H1 (cell line): ENCODE results near the gene BASP1. TPM values are rescaled to one million over a fixed set of nuclear protein-coding genes. Genes with fewer than 3 reads are reported as not detected.

Source experiments
- CTCF ChIA-PET: fragments of 300-600 bp; sonication (Branson Sonifier 250); formaldehyde crosslinking; loops from one replicate; lab custom pipeline; 2021; ENCODE audit not compliant: partially characterized antibody; lab: Charles Lee
- POLR2A ChIA-PET: fragments of 300-600 bp; sonication (Branson Sonifier 250); formaldehyde crosslinking; loops from one replicate; lab custom pipeline; 2021; ENCODE audit warnings: inconsistent platforms; ENCODE audit not compliant: partially characterized antibody; lab: Charles Lee
- DNase-seq, 2 experiments: peaks; one replicate each; pipeline versions ENCODE4 v3.0.0 to v3.0.0-alpha.2; 2010 to 2022; ENCODE audit warnings: low spot score in 2 of 2, low read depth in 1 of 2, mixed read lengths in 1 of 2
- FAIRE-seq: peaks from 2 replicates; lab custom pipeline; 2011; peaks lifted over from hg19 to GRCh38; lab: Jason Lieb, UNC
- H2AFZ ChIP-seq: 2 replicates; pipeline ENCODE4 v1.8.1; 2012; ENCODE audit warnings: low read length, inconsistent platforms
- H2AK5ac ChIP-seq: 2 replicates; pipeline ENCODE4 v1.6.1; 2013; ENCODE audit warnings: low read depth, low read length
- H2BK120ac ChIP-seq: replicated peaks from 2 replicates; pipeline ENCODE3; 2013; ENCODE audit warnings: low read depth, low read length, inconsistent platforms
- H2BK12ac ChIP-seq: 2 replicates; pipeline ENCODE4 v1.6.1; 2013; ENCODE audit warnings: low read depth, low read length
- H2BK15ac ChIP-seq: 2 replicates; pipeline ENCODE4 v1.6.1; 2013; ENCODE audit warnings: low read length
- H2BK20ac ChIP-seq: 2 replicates; pipeline ENCODE4 v1.6.1; 2013; ENCODE audit warnings: low read length
- H2BK5ac ChIP-seq: 2 replicates; pipeline ENCODE4 v1.6.1; 2013; ENCODE audit warnings: low read depth, low read length
- H3K14ac ChIP-seq: 2 replicates; pipeline ENCODE4 v1.6.1; 2013; ENCODE audit warnings: inconsistent platforms; ENCODE audit not compliant: insufficient read length
- H3K18ac ChIP-seq: 2 replicates; pipeline ENCODE4 v1.6.1; 2013; ENCODE audit warnings: low read length; ENCODE audit errors: extremely low read depth
- H3K23ac ChIP-seq: 2 replicates; pipeline ENCODE4 v1.6.1; 2013; ENCODE audit warnings: inconsistent platforms; ENCODE audit not compliant: insufficient read length
- H3K23me2 ChIP-seq: 2 replicates; pipeline ENCODE4 v1.6.1; 2013; ENCODE audit warnings: low read depth, low read length
- H3K27ac ChIP-seq: 2 replicates; pipeline ENCODE4 v1.6.1; 2011; ENCODE audit warnings: low read depth, low read length, inconsistent platforms
- H3K27me3 ChIP-seq, 4 experiments: replicated peaks in 1 of 4; 1 replicate in 1 of 4; 2 replicates in 3 of 4; pipeline versions ENCODE4 v1.6.1 to v1.8.1; 2011 to 2013; ENCODE audit warnings: low read length in 3 of 4, mild to moderate bottlenecking in 3 of 4, inconsistent platforms in 2 of 4, mixed read lengths in 2 of 4, moderate library complexity in 1 of 4; ENCODE audit not compliant: control insufficient read depth in 3 of 4, insufficient read depth in 3 of 4; ENCODE audit errors: extremely low read depth in 1 of 4
- H3K36me3 ChIP-seq, 4 experiments: 2 replicates each; pipeline versions ENCODE4 v1.6.1 to v1.8.1; 2011 to 2013; ENCODE audit warnings: mild to moderate bottlenecking in 4 of 4, low read length in 3 of 4, moderate library complexity in 2 of 4, control low read depth in 1 of 4, inconsistent platforms in 1 of 4; ENCODE audit not compliant: insufficient read depth in 4 of 4, control insufficient read depth in 2 of 4
- H3K4ac ChIP-seq: replicated peaks from 2 replicates; pipeline ENCODE3; 2013; ENCODE audit warnings: low read length, low read depth, mixed read lengths, inconsistent platforms; ENCODE audit not compliant: insufficient read length
- H3K4me1 ChIP-seq, 4 experiments: replicated peaks in 1 of 4; 1 replicate in 1 of 4; 2 replicates in 3 of 4; pipeline versions ENCODE4 v1.6.1 to v1.8.1; 2011 to 2013; ENCODE audit warnings: low read length in 3 of 4, inconsistent platforms in 2 of 4, mixed read lengths in 1 of 4; ENCODE audit not compliant: insufficient read depth in 4 of 4, control insufficient read depth in 3 of 4
- H3K4me2 ChIP-seq, 2 experiments: 2 replicates each; pipeline versions ENCODE4 v1.6.1 to v1.8.1; 2011 to 2013; ENCODE audit warnings: low read depth in 2 of 2, low read length in 2 of 2, control low read depth in 1 of 2, inconsistent platforms in 1 of 2, mild to moderate bottlenecking in 1 of 2; ENCODE audit not compliant: insufficient read depth in 1 of 2
- H3K4me3 ChIP-seq, 4 experiments: fragments of 200-600, 300-600 bp in 1 of 4; sonication (generic), shearing (Covaris generic), sonication (Bioruptor Twin) in 1 of 4; 2 replicates each; pipeline versions ENCODE4 v1.5.1 to v1.8.1; 2011 to 2016; ENCODE audit warnings: low read length in 4 of 4, low read depth in 3 of 4, control low read depth in 2 of 4, inconsistent platforms in 2 of 4, mild to moderate bottlenecking in 2 of 4, mixed read lengths in 1 of 4, moderate library complexity in 1 of 4; ENCODE audit not compliant: insufficient read depth in 2 of 4; ENCODE audit errors: extremely low read depth in 1 of 4
- H3K56ac ChIP-seq: replicated peaks from 2 replicates; pipeline ENCODE3; 2013; ENCODE audit warnings: low read depth, mild to moderate bottlenecking, mixed read lengths, low read length, inconsistent platforms; ENCODE audit not compliant: insufficient read length
- H3K79me1 ChIP-seq: 2 replicates; pipeline ENCODE4 v1.6.1; 2013; ENCODE audit warnings: low read depth, low read length, control low read depth
- H3K79me2 ChIP-seq, 2 experiments: 2 replicates each; pipeline versions ENCODE4 v1.6.1 to v1.8.1; 2012 to 2013; ENCODE audit warnings: low read length in 2 of 2, mild to moderate bottlenecking in 2 of 2, inconsistent platforms in 1 of 2; ENCODE audit not compliant: insufficient read depth in 2 of 2, control insufficient read depth in 1 of 2
- H3K9ac ChIP-seq, 4 experiments: replicated peaks in 1 of 4; 1 replicate in 1 of 4; 2 replicates in 3 of 4; pipeline versions ENCODE4 v1.6.1 to v1.8.1; 2011 to 2013; ENCODE audit warnings: low read depth in 3 of 4, low read length in 3 of 4, control low read depth in 2 of 4, mild to moderate bottlenecking in 2 of 4, moderate library complexity in 2 of 4, inconsistent platforms in 1 of 4; ENCODE audit errors: extremely low read depth in 1 of 4
- H3K9me3 ChIP-seq, 2 experiments: 2 replicates each; pipeline versions ENCODE4 v1.6.1 to v1.8.1; 2012 to 2013; ENCODE audit warnings: mild to moderate bottlenecking in 2 of 2, moderate library complexity in 2 of 2, control low read depth in 1 of 2, inconsistent platforms in 1 of 2, low read depth in 1 of 2, low read length in 1 of 2, mixed read lengths in 1 of 2; ENCODE audit not compliant: insufficient read depth in 2 of 2
- H4K20me1 ChIP-seq, 2 experiments: replicated peaks in 1 of 2; 2 replicates each; pipeline versions ENCODE3 to v1.8.1; 2011 to 2013; ENCODE audit warnings: inconsistent platforms in 2 of 2, low read length in 2 of 2, mild to moderate bottlenecking in 1 of 2; ENCODE audit not compliant: insufficient read depth in 2 of 2, control insufficient read depth in 1 of 2
- H4K5ac ChIP-seq: 2 replicates; pipeline ENCODE4 v1.6.1; 2013; ENCODE audit warnings: low read length, low read depth, mixed read lengths, inconsistent platforms; ENCODE audit not compliant: insufficient read length
- H4K8ac ChIP-seq: 2 replicates; pipeline ENCODE4 v1.8.0; 2013; ENCODE audit warnings: mild to moderate bottlenecking, moderate library complexity, low read length, inconsistent platforms; ENCODE audit not compliant: insufficient read depth; ENCODE audit errors: extremely low read depth
- H4K91ac ChIP-seq: replicated peaks from 2 replicates; pipeline ENCODE3; 2013; ENCODE audit warnings: low read length, mixed read lengths, inconsistent platforms; ENCODE audit not compliant: insufficient read length
- SRF ChIP-seq: IDR thresholded peaks from 2 replicates; pipeline ENCODE4 v1.6.1; 2011; ENCODE audit warnings: mild to moderate bottlenecking, low read depth, low read length, moderate library complexity
- WGBS, 2 experiments: shearing (Covaris generic) in 1 of 2; methylation state at CpG; one replicate each; pipeline versions ENCODE4 v1.1.6 to v1.1.7; 2013 to 2015; ENCODE audit warnings: low lambda C conversion rate in 2 of 2, mixed read lengths in 2 of 2, inconsistent platforms in 1 of 2, low coverage in 1 of 2, missing lambda C conversion rate in 1 of 2; ENCODE audit not compliant: insufficient replicate concordance in 2 of 2, insufficient coverage in 1 of 2, insufficient read length in 1 of 2; ENCODE audit errors: extremely low coverage in 1 of 2, missing lambda C conversion rate in 1 of 2; 5-methylcytosine and 5-hydroxymethylcytosine counted together
- polyA plus RNA-seq, 7 experiments: library from polyadenylated mRNA; depleted of rRNA in 3 of 7; stranded (reverse) in 5 of 7; unstranded in 2 of 7; fragments of >200 nt in 5 of 7; fragments of 200-250 nt in 2 of 7; gene quantifications; 1 replicate in 5 of 7; 2 replicates in 1 of 7; 4 replicates in 1 of 7; pipeline versions ENCODE4 v1.2.1 to v1.2.3, GENCODE V29; 2011 to 2013; ENCODE audit warnings: missing spikeins in 2 of 7, mixed read lengths in 2 of 7
- total RNA-seq: library from RNA; stranded (reverse); fragmentation: NEBNext Ultra II Directional; extraction: Animal tissue kit (Norgen Biotek cat#: 25700); gene quantifications from 2 replicates; pipeline ENCODE4 v1.2.1, GENCODE V29; 2021
- TF ChIP-seq, protein P1 (sequence below): IDR thresholded peaks from 2 replicates; pipeline ENCODE4 v1.6.1; 2012; ENCODE audit warnings: low read length, inconsistent platforms

BASP1 gene
- total and polyA plus RNA-seq, 2 of the 8 experiments (the other 6 are each of a cell fraction or from before 2014, with no cell fraction given), result 95.2 to 104 TPM

DNA sequence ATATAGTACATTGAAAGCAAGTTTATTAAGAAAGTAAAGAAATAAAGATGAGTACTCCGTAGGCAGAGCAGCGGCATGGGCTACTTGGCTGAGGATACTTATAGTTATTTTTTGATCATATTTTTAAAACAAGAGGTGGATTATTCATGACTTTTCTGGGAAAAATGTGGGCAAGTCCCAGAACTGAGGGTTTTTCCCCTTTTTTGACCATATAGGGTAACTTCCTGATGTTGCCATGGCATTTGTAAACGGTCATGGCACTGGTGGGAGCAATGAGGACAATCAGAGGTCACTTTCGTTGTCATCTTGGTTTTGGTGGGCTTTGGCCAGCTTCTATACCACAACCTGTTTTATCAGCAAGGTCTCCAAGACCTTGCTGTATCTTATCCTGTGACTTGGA, 5.2 kb upstream of the BASP1 start:
- Histone ChIP-seq H3K4ac (no peak overlapping the region), H2BK120ac (no peak overlapping the region), H3K56ac (no peak overlapping the region), H3K36me3 (peaks cover 0 to 3% (median 0%) of the 10 kb centered on the region in 4 experiments; a peak in 1 of 8 replicates), H3K14ac (no peak overlapping the region), H3K18ac (no peak overlapping the region), H3K4me3 (no peak overlapping the region), H3K23me2 (peaks cover 5% of the 10 kb centered on the region; the same call in 1 of the 2 replicates), H3K79me2 (no peaks in the 10 kb centered on the region), H2AK5ac (no peak overlapping the region), H3K79me1 (no peaks in the 10 kb centered on the region), H3K23ac (no peak overlapping the region), H4K8ac (no peak overlapping the region), H3K9me3 (no peaks in the 10 kb centered on the region), H2BK5ac (no peak overlapping the region), H3K4me1 (peaks cover 0 to 10% (median 8%) of the 10 kb centered on the region in 4 experiments; a peak in 5 of 7 replicates), H3K27ac (no peak overlapping the region), H2BK15ac (no peak overlapping the region), H3K27me3 (no peaks in the 10 kb centered on the region), H2AFZ (no peak overlapping the region), H2BK20ac (no peak overlapping the region), H3K9ac (no peak overlapping the region), H3K4me2 (no peak overlapping the region), H4K20me1 (no peaks in the 10 kb centered on the region), H4K91ac (no peak overlapping the region), H4K5ac (no peak overlapping the region), H2BK12ac (no peak overlapping the region)
- FAIRE-seq (no peak), DNase-seq (no peak)
- TF ChIP-seq, protein P1, sequence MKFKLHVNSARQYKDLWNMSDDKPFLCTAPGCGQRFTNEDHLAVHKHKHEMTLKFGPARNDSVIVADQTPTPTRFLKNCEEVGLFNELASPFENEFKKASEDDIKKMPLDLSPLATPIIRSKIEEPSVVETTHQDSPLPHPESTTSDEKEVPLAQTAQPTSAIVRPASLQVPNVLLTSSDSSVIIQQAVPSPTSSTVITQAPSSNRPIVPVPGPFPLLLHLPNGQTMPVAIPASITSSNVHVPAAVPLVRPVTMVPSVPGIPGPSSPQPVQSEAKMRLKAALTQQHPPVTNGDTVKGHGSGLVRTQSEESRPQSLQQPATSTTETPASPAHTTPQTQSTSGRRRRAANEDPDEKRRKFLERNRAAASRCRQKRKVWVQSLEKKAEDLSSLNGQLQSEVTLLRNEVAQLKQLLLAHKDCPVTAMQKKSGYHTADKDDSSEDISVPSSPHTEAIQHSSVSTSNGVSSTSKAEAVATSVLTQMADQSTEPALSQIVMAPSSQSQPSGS, result no peak
- TF ChIP-seq SRF, result peak; percentile 23; the same call in 1 of the 2 replicates
- CTCF ChIA-PET, result interaction anchor here (1.6 to 2.1 kb wide), 2 partner anchors 9 to 22 kb away, joined by 4 to 12 read pairs; no protein-coding TSS in a partner anchor
- POLR2A ChIA-PET, result no interaction called here
- 97% methylated on average over 4 of the region's 4 CpGs; no CpG with 5 or more reads in 1 of the 2 experiments for WGBS, 2 experiments
